ENCODE measurements around the gene WNT9A.
A peak's percentile ranks its signal among the peaks of the same experiment; 100 is the strongest.

The WNT9A gene

DNA sequence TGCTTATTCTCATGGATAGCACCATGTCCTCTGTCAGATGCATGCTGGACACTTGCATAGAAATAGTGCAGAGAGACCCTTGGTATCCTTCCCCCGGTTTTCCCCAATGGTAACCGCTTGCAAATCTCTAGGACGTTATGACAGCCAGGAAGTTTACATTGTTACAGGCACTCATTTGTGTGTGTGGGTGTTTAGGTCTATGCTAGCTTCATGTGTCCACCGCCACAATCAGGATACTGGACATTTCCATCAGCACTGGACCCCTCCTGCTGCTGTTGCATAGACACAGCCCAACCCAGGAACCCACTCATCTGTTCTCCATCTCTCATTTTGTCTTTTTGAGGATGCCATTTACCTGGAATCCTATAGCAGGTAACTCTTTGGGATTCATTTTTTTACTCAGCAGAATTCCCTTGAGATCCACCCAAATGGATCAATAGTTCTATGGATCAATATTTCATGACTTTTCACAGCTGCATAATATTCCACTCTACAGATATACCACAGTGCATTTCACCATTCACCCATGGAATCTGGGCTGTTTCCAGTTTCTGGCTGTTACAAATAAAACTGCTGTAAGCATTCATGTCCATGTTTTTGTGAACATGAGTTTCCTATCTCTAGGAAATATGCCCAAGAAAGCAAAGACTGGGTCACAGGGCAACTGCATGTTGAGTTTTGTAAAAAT lies 6.6 kb upstream of the WNT9A start:
- DNase-seq, result no peak

DNA sequence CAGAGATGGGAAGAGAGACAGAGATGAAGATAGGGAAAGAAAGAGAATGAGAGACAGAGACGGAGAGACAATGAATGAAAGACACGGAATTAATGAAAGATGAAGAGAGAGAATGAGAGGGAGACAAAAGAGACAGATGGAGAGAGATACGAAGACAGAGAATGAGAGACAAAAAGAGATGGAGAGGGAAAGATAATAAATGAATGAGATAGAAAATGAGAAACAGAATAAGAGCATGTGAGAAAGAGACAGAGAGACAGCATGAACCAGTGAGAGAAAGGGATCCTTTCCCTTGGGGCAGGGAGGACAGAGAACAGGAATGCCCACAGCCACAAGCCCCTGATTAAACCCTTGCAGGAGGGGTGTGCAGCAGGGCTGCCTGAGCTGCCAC lies 5.3 kb upstream of the WNT9A start:
- DNase-seq, result no peak

- no peak for DNase-seq
Measured at GRCh38 chr1:227952374-227953021, 4.8 kb upstream of the WNT9A start.

- no peak for DNase-seq
Measured at GRCh38 chr1:227951624-227952373, 4.1 kb upstream of the WNT9A start.

DNA sequence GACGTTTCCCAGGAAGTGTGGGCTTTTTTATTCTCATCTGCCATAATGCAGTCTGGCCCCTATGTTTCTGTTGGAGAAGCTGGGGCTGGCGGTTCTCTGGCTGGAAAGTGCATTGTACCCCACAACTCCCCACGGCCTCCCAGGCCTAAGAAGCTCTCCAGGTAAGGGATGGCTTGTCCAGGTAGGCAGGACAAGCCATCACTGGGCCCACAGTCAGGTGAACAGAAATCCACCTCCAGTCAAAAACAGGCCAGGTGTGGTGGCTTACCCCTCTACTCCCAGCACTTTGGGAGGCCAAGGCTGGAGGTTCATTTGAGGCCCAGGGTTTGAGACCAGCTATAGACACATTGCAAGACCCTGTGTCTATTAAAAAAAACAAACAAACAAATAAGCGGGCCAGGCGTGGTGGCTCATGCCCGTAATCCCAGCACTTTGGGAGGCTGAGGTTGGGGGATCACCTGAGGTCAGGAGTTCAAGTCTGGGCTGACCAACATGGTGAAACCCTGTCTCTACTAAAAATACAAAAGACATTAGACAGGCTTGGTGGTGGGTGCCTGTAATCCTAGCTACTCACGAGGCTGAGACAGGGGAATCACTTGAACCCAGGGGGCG lies 3.1 kb upstream of the WNT9A start:
- no peak for DNase-seq

DNA sequence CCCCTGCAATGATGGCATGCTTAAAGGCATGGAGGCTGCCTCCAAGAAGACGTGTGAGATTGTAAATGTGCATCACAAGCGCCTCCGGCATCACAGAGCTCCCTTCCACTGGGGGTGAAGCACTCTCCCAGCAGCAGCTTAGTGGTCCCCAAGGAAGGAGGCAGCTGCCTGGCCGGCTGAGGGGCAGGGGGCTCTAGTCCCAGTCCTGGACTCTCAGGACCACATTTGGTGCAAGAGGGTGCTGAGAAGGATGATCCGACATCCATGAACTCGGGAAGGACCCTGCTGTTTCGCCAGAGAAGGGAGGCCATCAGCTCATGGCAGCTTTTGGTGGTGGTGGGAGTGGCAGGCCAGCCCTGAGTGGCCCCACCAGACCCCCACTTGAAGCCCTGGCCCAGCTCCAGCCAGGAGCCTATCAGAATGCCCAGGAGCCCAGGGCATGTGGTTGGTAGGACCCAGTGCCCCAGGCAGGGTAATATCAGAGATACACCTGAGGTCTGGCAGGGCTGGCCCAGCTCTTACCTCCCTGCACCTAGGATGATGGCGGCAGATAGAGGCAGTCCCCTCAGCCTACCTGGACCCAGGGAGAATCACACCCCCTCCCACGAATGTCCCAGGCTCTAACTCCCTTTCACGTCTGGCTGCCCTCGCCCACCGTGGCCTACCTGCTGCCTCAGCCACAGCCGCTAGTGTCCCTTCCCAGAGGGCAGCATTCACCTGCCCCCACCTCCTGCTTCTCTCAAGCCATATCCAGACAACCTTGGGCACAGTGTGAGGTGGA lies 2.4 kb upstream of the WNT9A start:
- DNase-seq, result no peak

- no peak for DNase-seq
Measured at GRCh38 chr1:227949341-227949921, 1.7 kb upstream of the WNT9A start.

DNA sequence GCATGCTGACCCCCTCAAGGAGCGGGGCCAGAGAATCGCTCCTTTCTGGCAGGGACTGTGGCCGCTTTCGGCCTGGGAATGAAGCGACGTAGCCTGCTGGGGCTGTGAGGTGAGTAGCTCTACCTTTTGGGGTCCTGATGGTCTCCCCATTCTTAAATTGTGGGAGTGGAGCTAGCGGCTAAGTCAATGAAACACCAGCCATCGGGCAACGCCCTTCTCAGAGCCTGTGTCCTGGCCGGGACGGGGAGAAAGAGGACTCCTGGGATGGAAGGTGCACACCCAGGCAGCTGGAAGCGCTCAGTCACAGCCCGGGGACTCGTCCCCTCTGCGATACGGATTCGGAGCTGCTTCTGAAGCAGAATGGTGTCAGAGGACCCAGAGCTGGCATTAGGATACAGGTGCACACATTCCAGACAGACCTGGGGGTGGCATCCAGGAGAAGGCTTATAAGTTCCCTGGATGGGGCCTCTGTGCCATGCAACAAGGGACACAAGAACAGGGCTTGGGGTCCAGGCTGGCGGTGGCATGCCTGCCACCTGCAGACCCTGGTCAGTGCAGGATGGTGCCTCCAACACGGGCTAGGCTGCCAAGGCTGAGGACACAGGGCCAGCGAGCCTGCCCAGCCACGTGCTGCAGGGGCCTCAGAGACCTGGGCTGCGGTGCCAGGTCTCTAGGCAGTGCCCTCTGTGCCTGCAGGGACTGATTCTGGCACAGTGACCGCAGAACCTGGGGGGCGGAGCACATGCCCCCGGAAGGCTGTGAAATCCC lies 945 bp upstream of the WNT9A start:
- peak; percentile 33 for DNase-seq

- peak; percentile 51 for DNase-seq
Measured at GRCh38 chr1:227947386-227947675, 401 bp downstream of the WNT9A start.

DNA sequence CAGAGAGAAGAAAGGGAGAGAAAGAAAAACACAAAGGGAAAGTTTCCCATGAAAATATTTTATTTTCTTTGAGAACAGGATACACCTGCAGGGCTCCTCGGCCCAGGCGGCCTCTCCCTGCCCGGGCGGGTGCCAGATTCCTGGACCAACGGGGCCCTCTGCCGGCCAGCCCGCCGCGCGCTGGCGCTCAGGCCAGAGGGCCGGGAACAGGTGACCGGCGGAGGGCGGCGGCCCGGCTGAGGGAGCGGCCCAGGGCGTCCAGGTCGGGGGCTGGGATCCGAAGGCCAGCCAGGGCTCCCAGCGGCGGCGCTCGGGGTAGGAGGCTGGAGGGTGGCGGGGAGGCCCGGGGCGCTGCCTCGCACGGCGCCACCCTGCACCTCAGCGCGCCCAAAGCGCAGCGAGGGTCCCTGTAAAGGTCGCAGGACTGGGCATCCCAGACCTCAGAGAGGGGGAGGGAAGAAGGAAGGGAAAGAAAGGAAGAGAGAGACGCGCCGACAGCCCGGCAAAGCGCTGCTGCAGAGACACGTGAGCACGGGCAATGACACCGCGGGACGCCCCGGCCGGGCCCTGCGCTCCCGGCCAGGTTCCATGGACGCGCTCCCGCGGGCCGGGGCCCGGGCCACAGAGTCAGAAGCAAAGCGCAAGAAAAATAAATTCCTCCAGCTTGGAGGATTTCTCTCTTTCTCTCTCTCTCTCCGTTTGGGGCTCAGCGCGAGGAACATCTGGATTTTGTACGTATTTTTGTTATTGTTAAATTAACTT lies 927 bp downstream of the WNT9A start:
- peak; percentile 85 for DNase-seq

GRCh38 chr1:227945891-227946623 lies 1.7 kb downstream of the WNT9A start:
- peak; percentile 71 for DNase-seq

DNA sequence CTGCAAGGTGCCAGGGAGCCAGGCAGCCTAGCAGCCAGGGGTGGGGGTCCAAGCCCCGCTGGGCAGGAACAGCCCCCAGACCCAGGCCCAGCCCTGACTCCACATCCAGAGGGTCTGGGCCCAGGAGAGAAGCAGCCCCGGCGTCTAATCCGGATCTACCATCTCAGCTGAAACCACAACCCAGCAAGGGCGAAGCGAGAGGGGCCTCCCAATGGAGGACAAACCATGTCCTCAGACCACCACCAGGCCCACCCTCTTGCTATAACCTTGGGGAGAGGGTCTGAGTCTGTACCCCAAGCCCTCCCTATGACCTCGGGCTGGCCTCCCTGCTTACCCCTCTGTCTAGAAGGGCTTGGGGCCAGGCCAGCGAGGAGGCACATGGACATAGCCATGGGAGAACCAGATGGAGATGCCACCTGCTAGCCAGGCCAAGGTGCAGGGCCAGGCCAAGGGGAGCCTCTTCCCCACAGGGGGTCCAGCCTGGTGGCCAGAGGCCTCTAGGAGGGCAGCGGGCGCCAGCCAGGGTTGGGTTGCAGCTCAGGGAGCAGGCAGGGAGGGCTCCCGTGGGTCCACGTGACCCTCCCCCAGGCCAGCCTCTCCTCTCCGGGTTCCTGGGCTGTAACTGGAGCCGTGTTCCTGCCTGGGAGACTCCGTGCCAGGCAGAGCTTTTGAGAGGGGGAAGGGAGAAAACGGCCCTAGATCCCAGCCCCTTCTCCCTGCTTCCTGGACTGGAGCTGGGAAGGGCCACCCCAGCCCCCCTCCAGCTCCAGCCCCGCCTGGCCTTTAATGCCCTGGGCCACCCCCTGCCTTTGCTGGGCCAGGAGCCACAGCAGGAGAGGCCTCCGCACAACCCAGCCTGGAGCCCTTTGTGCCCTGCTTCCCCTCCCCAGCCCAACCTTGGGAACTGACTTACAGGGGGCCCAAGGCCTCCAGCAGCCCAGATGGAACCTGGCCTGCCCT lies 2.5 kb downstream of the WNT9A start:
- DNase-seq, result peak; percentile 50

GRCh38 chr1:227944090-227944930 lies 3.4 kb downstream of the WNT9A start:
- peak; percentile 73 for DNase-seq

DNA sequence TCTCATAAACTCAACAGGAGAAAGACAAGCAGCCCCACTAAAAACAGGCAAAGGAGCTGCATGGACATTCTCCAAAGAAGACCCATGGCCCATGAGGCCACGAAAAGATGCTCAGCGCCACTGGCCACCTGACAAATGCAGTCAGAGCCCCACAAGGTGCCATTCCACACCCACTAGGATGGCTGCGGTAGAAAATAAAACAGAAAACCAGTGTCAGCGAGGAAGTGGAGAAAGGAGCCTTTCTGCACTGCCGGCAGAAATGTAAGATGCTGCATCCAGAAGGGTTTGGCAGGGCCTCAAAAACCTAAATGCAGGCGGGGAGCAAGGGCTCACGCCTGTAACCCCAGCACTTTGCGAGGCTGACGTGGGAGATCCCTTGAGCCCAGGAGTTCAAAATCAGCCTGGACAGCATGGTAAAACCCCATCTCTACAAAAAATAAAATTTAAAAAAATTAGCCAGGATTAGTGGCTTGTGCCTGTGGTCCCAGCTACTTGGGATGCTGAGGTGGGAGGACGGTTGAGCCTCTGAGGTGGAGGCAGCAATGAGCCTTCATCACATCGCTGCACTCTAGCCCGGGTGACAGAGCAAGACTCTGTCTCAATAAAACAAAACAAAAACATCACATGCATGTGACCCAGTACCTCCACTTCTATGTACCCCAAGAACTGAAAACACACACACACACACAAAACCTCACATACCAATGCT lies 4.2 kb downstream of the WNT9A start:
- DNase-seq, result peak; percentile 22

DNA sequence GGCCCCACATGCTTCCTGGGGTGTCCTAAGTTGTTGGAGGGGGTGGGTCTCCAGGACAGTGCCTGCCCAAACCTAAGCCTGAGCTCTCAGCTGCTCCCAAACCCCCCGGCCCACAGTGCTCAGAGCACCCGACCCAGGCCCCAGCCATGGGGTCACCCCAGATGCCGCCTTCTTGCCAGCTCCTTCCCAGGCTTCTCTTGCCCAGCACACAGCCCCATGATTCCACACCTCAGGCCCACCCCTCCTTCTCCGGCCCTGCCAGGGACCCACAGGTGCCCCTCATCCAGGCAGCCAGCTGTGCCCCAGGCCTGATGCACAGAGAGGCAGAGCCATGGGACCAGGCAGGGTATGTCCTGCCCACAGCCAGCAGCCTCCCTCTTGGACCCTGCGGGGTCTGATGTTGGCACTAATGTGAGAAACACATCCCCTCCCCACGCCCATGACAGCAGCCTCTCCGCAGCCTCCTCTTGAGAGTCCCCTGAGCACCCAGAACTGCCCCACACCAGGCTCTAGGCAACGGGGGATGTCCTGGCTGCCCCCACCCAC lies 4.9 kb downstream of the WNT9A start:
- DNase-seq, result no peak

GRCh38 chr1:227942021-227942715 lies 5.6 kb downstream of the WNT9A start:
- peak; percentile 73 for DNase-seq

All from femur (tissue), 1 donor.